Measurements from ENCODE around the gene RANGAP1. TPM values are rescaled to one million over a fixed set of nuclear protein-coding genes. Genes with fewer than 3 reads are reported as not detected.

Gene RANGAP1
- total and polyA plus RNA-seq, 2 of the 4 experiments (the other 2 are of a cell fraction) = 71.2 to 148 TPM

- no peak overlapping the region for H2BK5ac ChIP-seq (ENCODE audit: low read depth, low read length, poor library complexity, severe bottlenecking)
- in situ Hi-C loops (cut with MboI; ENCODE audit: low sequenced_read_pairs) (no loop called here), dilution Hi-C loops (cut with HindIII; ENCODE audit: low sequenced_read_pairs, unreplicated experiment) (no loop called here), intact Hi-C loops (cut with micrococcal nuclease) (no loop called here)
- TF ChIP-seq MAFK (IDR thresholded peaks at IDR 0.05; ENCODE audit: low read depth, low read length) = no peak
- TF ChIP-seq CHD1 (IDR thresholded peaks at IDR 0.05; ENCODE audit: low read depth, low read length) = no peak
- TF ChIP-seq RCOR1 (IDR thresholded peaks at IDR 0.05; ENCODE audit: insufficient replicate concordance, low read length) = no peak
- H3K9me1 ChIP-seq (ENCODE audit: insufficient read depth, low read length) = peaks cover 31% of the 10 kb centered on the region
- no peak overlapping the region for H2AK9ac ChIP-seq (replicated peaks; ENCODE audit: low read depth, low read length, poor library complexity)
- no peak overlapping the region for H2AK5ac ChIP-seq (ENCODE audit: low read depth, low read length)
- no peak overlapping the region for H3K18ac ChIP-seq (ENCODE audit: low read depth, low read length)
- CTCF ChIA-PET = no interaction called here
- POLR2A ChIA-PET (ENCODE audit: unreplicated experiment) = no interaction called here
- H2BK120ac ChIP-seq (ENCODE audit: low read depth, low read length) = peak overlapping the region; percentile 47; the same call in 1 of the 2 replicates
- no peak overlapping the region for H2AFZ ChIP-seq (replicated peaks; ENCODE audit: low read length, poor library complexity)
- H2BK15ac ChIP-seq (ENCODE audit: low read depth, low read length) = no peak overlapping the region
- ATAC-seq (ENCODE audit: low read depth) = no peak
- peaks cover 41% of the 10 kb centered on the region for H4K20me1 ChIP-seq (ENCODE audit: insufficient read depth, low read length)
- peaks cover 80% of the 10 kb centered on the region for H3K36me3 ChIP-seq (ENCODE audit: control insufficient read depth, insufficient read depth, low read length)
- H4K5ac ChIP-seq (ENCODE audit: low read depth, low read length) = no peak overlapping the region
- no peak for DNase-seq
- H3K4me1 ChIP-seq (ENCODE audit: control insufficient read depth, insufficient read depth, low read length) = peaks cover 8% of the 10 kb centered on the region
- H3K4me2 ChIP-seq (ENCODE audit: low read depth, low read length) = no peak overlapping the region
- peaks cover 56 to 86% of the 10 kb centered on the region in 2 experiments for H3K79me1 ChIP-seq (ENCODE audit: low read depth in 1 of 2, low read length in 2 of 2)
- no TSS peak for BruUV-seq (replicated peaks)
- no peak overlapping the region for H3K4me3 ChIP-seq (ENCODE audit: insufficient read depth, low read depth, low read length)
- no peak overlapping the region for H3K56ac ChIP-seq (ENCODE audit: extremely low read depth, insufficient read depth, low read length)
- no peaks in the 10 kb centered on the region for H3K27me3 ChIP-seq (ENCODE audit: control insufficient read depth, insufficient read depth, low read length)
- no peak overlapping the region for H3K27ac ChIP-seq (ENCODE audit: insufficient read depth, low read length)
- no peak overlapping the region for H2BK20ac ChIP-seq (ENCODE audit: low read depth, low read length)
- no peaks in the 10 kb centered on the region for H3K9me3 ChIP-seq (ENCODE audit: control insufficient read depth, insufficient read depth, low read length)
- 0 out of 2 replicates have a peak overlapping the region, but pooled peaks have one; percentile 31 for H3K23ac ChIP-seq (ENCODE audit: low read depth, low read length)
- H3K4ac ChIP-seq (ENCODE audit: low read depth, low read length) = no peak overlapping the region; the same call in 1 of the 2 replicates
- 86% methylated on average over 5 of the region's 12 CpGs; no CpG with 5 or more reads in 1 of the 2 experiments for WGBS, 2 experiments (ENCODE audit: extremely low coverage in 2 of 2, insufficient read length in 1 of 2)
- no peak overlapping the region for H3K9ac ChIP-seq (ENCODE audit: low read depth, low read length)
- H4K8ac ChIP-seq (ENCODE audit: low read depth in 2 of 2, low read length in 2 of 2) = 0 out of 4 replicates have a peak overlapping the region, but pooled peaks of 1 of the 2 experiments have one; percentile 5
- no peak overlapping the region; the same call in 1 of the 2 replicates for H3K14ac ChIP-seq (replicated peaks; ENCODE audit: low read depth, low read length)
- H4K91ac ChIP-seq (ENCODE audit: insufficient read depth, low read depth, low read length) = no peak overlapping the region
These were observed 24.3 kb downstream of the RANGAP1 start for GRCh38 chr22:41261541-41262249.
